RWPE1 (cell line): ENCODE results near the gene OR4N2.
A peak's percentile ranks its signal among the peaks of the same experiment; 100 is the strongest.

Experiments used
- CTCF ChIA-PET: fragments of 350-600 bp; sonication (Branson Sonifier 250); formaldehyde crosslinking; extraction: SDS; loops from one replicate; lab custom pipeline; 2021; lab: Yijun Ruan, JAX
- POLR2A ChIA-PET: fragments of 400-600 bp; formaldehyde crosslinking; extraction: SDS; loops from one replicate; lab custom pipeline; 2020; ENCODE audit warnings: antibody characterized with exemption; ENCODE audit not compliant: low non-redundant PET; lab: Yijun Ruan, JAX
- DNase-seq: peaks from one replicate; pipeline ENCODE4 v3.0.0; 2012; ENCODE audit warnings: low spot score
- H3K27ac ChIP-seq: fragments of 450-650 bp; 2 replicates; pipeline ENCODE4 v1.5.1; 2017
- TF ChIP-seq, protein P1 (sequence below): fragments of 450-650 bp; conservative IDR thresholded peaks from 2 replicates; pipeline ENCODE4 v1.5.1; 2017; ENCODE audit warnings: low read depth, mild to moderate bottlenecking

Gene OR4N2

DNA sequence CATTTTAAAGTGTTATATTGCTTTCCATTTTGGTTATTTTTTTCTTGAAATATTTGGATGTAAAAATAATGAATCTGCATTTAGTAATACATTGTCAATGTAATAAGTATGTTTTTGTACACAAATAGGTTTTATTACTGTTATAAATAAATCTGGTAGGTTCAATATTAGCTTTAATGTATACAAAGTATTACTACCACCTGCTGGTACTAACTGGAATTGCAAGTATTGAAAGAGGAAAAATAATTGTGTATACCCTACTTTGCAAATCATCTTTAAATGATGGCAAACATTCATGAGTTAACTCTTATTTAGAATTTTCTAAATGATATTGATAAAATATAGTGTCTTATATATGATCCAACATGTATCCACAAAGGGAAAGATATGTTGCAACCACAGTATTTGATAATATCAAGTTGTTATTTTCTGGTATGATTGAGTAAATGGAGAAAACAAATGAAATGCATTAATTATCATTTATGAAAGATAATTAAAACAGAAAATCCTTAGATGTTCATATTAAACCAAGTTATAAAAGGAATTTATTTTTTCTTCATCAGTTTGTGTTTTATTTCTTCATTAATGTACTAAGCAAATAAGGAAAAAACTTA lies 74.6 kb downstream of the OR4N2 start:
- no peak overlapping the region for H3K27ac ChIP-seq
- ChIA-PET CTCF (interaction anchor here (0.6 to 0.7 kb wide), 3 partner anchors 9 to 412 kb away, joined by 3 to 5 read pairs (median 3); no protein-coding TSS in a partner anchor), POLR2A (no interaction called here)
- DNase-seq = no peak
- TF ChIP-seq, protein P1, sequence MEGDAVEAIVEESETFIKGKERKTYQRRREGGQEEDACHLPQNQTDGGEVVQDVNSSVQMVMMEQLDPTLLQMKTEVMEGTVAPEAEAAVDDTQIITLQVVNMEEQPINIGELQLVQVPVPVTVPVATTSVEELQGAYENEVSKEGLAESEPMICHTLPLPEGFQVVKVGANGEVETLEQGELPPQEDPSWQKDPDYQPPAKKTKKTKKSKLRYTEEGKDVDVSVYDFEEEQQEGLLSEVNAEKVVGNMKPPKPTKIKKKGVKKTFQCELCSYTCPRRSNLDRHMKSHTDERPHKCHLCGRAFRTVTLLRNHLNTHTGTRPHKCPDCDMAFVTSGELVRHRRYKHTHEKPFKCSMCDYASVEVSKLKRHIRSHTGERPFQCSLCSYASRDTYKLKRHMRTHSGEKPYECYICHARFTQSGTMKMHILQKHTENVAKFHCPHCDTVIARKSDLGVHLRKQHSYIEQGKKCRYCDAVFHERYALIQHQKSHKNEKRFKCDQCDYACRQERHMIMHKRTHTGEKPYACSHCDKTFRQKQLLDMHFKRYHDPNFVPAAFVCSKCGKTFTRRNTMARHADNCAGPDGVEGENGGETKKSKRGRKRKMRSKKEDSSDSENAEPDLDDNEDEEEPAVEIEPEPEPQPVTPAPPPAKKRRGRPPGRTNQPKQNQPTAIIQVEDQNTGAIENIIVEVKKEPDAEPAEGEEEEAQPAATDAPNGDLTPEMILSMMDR = peak; percentile 64
